Endometrial microvascular endothelial cells (primary cell): ENCODE results near the gene TRPV2. TPM values are rescaled to one million over a fixed set of nuclear protein-coding genes. Genes with fewer than 3 reads are reported as not detected.
"Not testable (repeated sequence)": the region's sequence is repeated elsewhere in the genome, so short reads cannot be mapped to it uniquely, and the experiment has no call there.

Source experiments
- in situ Hi-C: cut with HindIII; loops from 2 replicates; pipeline ENCODE4 v1.10.0; 2017; ENCODE audit warnings: low sequenced_read_pairs, low pct_unique_long_range_greater_than_20kb; ENCODE audit errors: inconsistent ontology term
- total RNA-seq: library from RNA; depleted of rRNA; stranded (reverse); fragments of >200 nt; gene quantifications from one replicate; pipeline ENCODE4 v1.2.3, GENCODE V29; 2015; ENCODE audit errors: inconsistent ontology term

TRPV2 gene
- total RNA-seq, 1 donor from 2014 or later, result 182 TPM

DNA sequence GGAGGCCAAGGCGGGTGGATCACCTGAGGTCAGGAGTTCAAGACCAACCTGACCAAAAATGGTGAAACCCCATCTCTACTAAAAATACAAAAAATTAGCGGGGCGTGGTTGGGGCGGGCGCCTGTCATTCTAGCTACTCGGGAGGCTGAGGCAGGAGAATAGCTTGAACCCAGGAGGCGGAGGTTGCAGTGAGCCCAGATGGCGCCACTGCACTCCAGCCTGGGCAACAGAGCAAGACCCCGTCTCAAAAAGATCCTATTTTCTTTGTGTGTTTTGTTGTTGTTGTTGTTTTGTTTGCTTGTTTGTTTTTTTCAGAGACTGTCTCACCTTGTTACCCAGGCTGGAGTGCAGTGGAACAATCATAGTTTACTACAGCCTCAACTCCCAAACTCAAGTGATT is 11.5 kb upstream of the TRPV2 start:
- in situ Hi-C loops, result not testable (repeated sequence)

- in situ Hi-C loops, result no loop called here
Measured at GRCh38 chr17:16406742-16407674, 8.4 kb upstream of the TRPV2 start.

DNA sequence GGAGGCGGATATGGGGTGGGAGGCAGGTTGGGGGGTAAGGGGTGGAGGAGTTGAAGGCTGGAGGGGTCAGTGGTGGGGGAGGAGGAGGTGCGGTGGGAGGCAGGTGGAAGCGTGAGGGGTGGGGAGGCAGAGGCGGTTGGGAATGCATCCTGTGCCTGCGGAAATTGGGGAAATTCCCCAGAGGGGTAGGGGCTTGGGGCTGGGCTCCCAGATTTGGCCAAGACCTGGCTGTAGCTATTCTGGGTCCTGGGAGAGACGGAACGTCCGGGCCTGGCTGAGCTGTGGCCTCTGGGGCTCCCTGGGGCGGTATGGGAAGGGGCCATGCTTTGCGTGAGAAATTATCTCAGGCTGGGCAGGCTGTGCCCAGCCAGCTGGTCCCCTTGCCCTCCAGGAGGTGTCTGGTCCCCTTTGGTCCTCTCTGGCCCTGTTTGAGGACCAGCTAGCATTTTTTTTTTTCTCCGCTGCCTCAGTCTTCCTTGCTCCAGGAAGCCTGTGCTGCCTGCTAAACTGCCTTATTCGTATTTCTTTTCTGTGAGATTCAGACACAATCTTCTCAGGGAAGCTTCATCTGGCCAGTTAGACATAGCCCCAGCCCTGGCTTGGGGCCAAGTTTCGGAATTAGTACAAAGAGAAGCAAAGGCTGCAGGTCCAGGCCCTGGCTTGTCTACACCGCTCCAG is 7.3 kb upstream of the TRPV2 start:
- in situ Hi-C loops, result no loop called here

DNA sequence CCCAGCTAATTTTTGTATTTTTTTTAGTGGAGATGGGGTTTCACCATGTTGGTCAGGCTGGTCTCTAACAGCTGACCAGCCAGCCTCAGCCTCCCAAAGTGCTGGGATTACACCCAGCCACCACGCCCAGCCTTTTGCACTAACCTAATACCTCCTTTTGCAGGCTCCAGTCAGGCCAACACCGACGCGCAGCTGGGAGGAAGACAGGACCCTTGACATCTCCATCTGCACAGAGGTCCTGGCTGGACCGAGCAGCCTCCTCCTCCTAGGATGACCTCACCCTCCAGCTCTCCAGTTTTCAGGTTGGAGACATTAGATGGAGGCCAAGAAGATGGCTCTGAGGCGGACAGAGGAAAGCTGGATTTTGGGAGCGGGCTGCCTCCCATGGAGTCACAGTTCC is 2.0 kb downstream of the TRPV2 start:
- in situ Hi-C loops, result no loop called here

GRCh38 chr17:16417896-16418684 is 2.7 kb downstream of the TRPV2 start:
- in situ Hi-C loops, result no loop called here

DNA sequence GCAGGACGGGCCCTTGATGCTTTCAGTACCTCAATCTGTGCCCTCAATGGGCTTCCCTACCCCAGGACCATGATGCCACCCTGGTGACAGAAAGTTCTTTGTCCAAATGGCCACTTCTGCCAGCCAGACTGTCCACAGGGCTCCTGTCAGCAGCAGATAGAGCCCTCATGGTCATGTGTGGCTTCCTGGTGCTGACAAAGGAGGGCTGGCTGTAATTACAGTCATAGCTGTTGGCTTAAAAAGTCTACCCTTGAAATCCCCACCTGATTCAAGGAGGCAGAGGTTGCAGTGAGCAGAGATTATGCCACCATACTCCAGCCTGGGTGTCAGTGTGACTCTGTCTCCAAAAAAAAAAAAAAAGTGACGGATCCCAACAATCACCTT is 3.3 kb downstream of the TRPV2 start:
- in situ Hi-C loops, result no loop called here

DNA sequence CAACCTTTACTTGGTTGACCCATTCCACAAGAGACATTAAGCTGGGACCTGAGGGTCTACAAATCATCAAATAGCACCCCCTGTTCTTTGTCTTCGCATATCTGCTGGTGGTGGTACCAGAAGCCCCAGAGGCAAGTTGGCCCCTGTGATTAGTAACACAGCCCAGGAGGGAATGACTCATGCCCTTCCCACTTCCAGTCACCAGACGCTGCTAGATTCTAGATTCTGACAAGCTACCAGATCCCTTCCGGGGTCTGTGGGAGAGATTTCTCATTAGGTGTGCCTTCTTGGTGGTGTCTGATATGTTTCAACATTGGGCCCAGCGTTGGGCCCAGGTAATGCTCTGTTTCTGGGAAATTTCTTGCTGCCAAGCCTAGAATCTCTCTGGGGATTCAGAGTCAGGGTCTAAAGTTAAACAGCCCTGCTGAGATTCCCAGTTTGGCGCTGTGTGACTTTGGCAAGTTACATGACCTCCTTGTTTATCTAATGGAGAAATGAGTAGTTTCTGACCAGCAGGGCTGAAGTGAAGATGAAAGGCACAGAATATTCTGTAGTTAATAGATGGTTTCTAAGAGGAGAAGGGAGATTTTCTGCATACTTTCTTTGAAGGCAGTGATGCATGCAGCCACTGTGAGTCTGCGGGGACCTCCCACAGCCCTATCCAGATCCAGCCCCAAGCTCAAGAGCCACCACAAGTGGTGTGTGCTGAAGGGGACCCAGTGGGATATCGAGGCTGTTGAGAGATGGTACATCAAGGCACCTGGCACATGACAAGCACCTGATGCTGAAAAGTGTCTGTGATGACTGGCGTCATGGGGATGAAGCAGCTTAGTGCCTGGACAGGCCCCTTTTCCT is 3.9 kb downstream of the TRPV2 start:
- in situ Hi-C loops, result no loop called here

DNA sequence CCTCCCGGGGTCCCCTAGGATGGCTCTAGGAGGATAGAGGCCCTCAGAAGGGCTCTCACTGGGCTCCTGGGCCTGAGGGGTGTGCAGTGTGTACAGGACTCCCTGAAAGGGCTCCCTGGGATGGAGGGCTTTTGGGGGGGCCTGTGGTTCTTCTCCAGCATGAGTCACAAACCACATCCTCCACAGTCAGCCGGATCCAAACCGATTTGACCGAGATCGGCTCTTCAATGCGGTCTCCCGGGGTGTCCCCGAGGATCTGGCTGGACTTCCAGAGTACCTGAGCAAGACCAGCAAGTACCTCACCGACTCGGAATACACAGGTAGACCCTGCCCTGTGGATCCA is 4.5 kb downstream of the TRPV2 start:
- in situ Hi-C loops, result no loop called here

- in situ Hi-C loops, result no loop called here
Measured at GRCh38 chr17:16422416-16422815, 7.0 kb downstream of the TRPV2 start.

- in situ Hi-C loops, result no loop called here
Measured at GRCh38 chr17:16423226-16423872, 8.0 kb downstream of the TRPV2 start.

- in situ Hi-C loops, result no loop called here
Measured at GRCh38 chr17:16425202-16425601, 9.8 kb downstream of the TRPV2 start.

DNA sequence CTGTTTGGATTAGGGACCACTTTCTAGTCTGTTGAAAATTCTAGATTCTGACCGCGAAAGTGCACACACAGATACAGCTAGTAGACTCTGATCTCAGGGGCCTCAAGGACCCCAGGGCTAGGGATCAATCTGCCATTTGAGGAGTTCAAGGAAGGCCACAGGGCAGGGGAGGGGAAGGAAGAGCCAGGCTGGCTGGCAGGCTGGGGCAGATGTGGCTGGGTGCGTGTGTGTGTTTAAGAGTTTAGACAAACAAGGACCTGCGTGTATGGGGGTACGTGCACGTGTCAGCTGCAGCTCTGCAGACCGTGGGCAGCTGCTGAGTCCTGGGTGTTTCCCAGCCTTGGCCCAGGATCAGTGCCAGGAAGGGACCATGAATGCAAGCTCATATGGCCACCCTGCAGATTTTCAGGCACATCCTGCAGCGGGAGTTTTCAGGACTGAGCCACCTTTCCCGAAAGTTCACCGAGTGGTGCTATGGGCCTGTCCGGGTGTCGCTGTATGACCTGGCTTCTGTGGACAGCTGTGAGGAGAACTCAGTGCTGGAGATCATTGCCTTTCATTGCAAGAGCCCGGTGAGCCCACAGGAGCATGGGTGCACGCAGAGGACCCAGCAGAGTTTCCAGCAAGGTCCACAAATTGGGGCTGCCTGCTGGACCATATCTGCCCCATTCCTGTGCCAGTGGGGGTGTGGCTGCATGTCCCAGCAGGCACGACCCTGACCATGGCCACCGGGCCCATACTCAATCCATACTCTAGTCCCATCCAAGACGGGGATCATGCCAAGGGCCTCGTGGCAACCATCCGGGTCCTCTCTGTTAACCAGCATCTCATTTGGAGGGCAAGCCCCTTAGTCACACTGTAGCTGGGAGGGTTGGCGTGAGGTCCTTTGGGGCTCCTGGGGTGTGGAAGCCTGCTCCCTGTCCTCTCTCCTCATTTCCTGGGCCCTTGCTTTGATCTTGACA is 10.6 kb downstream of the TRPV2 start:
- in situ Hi-C loops, result no loop called here

GRCh38 chr17:16427020-16427419 is 11.6 kb downstream of the TRPV2 start:
- in situ Hi-C loops, result no loop called here

DNA sequence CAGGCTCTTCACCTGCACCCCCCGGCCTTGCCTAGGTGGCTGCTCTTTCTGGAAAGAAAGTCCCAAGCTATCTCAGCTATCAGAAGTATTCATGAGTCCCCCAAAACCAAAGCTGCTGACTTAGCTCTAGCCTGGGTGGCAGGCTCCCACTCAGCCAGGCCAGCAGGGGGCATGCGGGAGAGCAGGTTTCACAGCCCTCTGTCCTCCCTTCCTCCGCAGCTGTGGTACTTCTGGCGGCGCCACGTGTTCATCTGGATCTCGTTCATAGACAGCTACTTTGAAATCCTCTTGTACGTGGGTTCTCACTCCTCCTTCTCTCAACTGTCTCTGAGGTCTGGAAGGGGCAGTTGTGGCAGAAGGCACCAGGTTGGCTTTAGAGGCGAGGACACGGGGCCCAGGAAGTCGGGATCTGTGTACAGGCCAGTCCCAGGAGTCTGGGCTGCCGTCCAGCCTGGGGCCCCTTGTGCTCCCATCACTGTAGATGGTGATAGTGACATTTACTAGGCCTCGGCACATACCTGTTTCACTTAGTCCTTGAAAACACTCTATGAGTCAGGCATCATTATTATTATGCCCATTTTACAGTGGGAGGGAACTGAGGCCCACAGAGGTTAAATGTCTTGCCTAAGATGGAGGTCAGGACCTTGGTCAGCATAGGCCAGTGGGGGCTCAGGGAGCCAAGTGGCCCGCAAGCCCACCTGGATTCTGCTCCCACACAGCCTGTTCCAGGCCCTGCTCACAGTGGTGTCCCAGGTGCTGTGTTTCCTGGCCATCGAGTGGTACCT is 12.9 kb downstream of the TRPV2 start:
- in situ Hi-C loops, result no loop called here

GRCh38 chr17:16429083-16429482 is 13.7 kb downstream of the TRPV2 start:
- in situ Hi-C loops, result no loop called here

GRCh38 chr17:16430650-16431049 is 15.3 kb downstream of the TRPV2 start:
- in situ Hi-C loops, result no loop called here

GRCh38 chr17:16432017-16432416 is 16.6 kb downstream of the TRPV2 start:
- in situ Hi-C loops, result no loop called here
